Spleen (tissue), 11 donors: ENCODE results near the gene GAPVD1. TPM values are rescaled to one million over a fixed set of nuclear protein-coding genes. Genes with fewer than 3 reads are reported as not detected.

Source experiments
- DNase-seq: peaks from one replicate; pipeline ENCODE4 v3.0.0-alpha.2; 2020
- H3K27ac ChIP-seq, 8 donors: fragments of 200-600 bp; sonication (generic) in 7 of 8; 1 replicate in 4 of 8; 2 replicates in 4 of 8; pipeline versions ENCODE4 v1.5.0 to v1.8.0; 2016 to 2021; ENCODE audit warnings: inconsistent platforms in 4 of 8, mild to moderate bottlenecking in 4 of 8, moderate library complexity in 1 of 8
- H3K27me3 ChIP-seq, 7 donors: fragments of 200-600 bp; sonication (generic) in 6 of 7; replicated peaks in 1 of 7; 1 replicate in 4 of 7; 2 replicates in 3 of 7; pipeline versions ENCODE4 v1.5.0 to v1.8.0; 2016 to 2021; ENCODE audit warnings: inconsistent platforms in 3 of 7, mild to moderate bottlenecking in 1 of 7
- H3K36me3 ChIP-seq, 6 donors: fragments of 200-600 bp; sonication (generic) in 5 of 6; 1 replicate in 4 of 6; 2 replicates in 2 of 6; pipeline versions ENCODE4 v1.5.0 to v1.8.0; 2016 to 2021; ENCODE audit warnings: inconsistent platforms in 2 of 6
- H3K4me1 ChIP-seq, 6 donors: fragments of 200-600 bp; sonication (generic) in 5 of 6; 1 replicate in 3 of 6; 2 replicates in 3 of 6; pipeline versions ENCODE4 v1.5.0 to v1.8.0; 2016 to 2021; ENCODE audit warnings: inconsistent platforms in 3 of 6
- H3K4me3 ChIP-seq, 8 donors: fragments of 200-600 bp; sonication (generic) in 7 of 8; 1 replicate in 4 of 8; 2 replicates in 4 of 8; pipeline versions ENCODE4 v1.5.0 to v1.8.0; 2016 to 2021; ENCODE audit warnings: inconsistent platforms in 4 of 8, mild to moderate bottlenecking in 4 of 8, moderate library complexity in 2 of 8
- H3K9me3 ChIP-seq, 8 donors: fragments of 200-600 bp; sonication (generic) in 7 of 8; 1 replicate in 4 of 8; 2 replicates in 4 of 8; pipeline versions ENCODE4 v1.5.0 to v1.8.0; 2016 to 2021; ENCODE audit warnings: inconsistent platforms in 4 of 8
- POLR2A ChIP-seq, 3 donors: fragments of 450-650 bp; IDR thresholded peaks; one replicate each; pipeline ENCODE4 v1.5.1; 2017; ENCODE audit warnings: antibody characterized with exemption in 3 of 3, mild to moderate bottlenecking in 1 of 3
- POLR2AphosphoS5 ChIP-seq, 3 donors: sonication (generic); formaldehyde crosslinking; IDR thresholded peaks; one replicate each; pipeline ENCODE4 v1.5.1; 2017; ENCODE audit warnings: antibody characterized with exemption in 3 of 3
- WGBS, 5 donors: extraction: QIAGEN DNeasy Blood & Tissue Kit in 3 of 5; methylation state at CpG; one replicate each; pipeline versions ENCODE4 v1.1.5 to v1.1.7; 2013 to 2018; 5-methylcytosine and 5-hydroxymethylcytosine counted together
- intact Hi-C: fragments of 100-400 bp; cut with DNase I; formaldehyde crosslinking; loops from one replicate; pipeline ENCODE4 v1.15.0; 2023; ENCODE audit warnings: low total_unique reads
- polyA plus RNA-seq, 3 donors: library from polyadenylated mRNA; stranded (reverse); fragments of 200-250 nt; gene quantifications; one replicate each; pipeline ENCODE4 v1.2.1, GENCODE V29; 2013
- total RNA-seq, 7 donors: library from RNA; depleted of rRNA in 3 of 7; stranded (reverse); fragments of >200 nt in 3 of 7; fragmentation: NEBNext Ultra II Directional in 4 of 7; extraction: Animal tissue kit (Norgen Biotek cat#: 25700) in 4 of 7; gene quantifications; one replicate each; pipeline versions ENCODE4 v1.1.0 to v1.2.1, GENCODE V29; 2016 to 2021
- TF ChIP-seq, protein P1 (sequence below), 11 experiments: fragments of 200-600 bp in 7 of 11; fragments of 450-650 bp in 4 of 11; sonication (generic) in 4 of 11; IDR thresholded peaks in 8 of 11; conservative IDR thresholded peaks in 3 of 11; 1 replicate in 7 of 11; 2 replicates in 4 of 11; pipeline versions ENCODE4 v1.4.0 to v1.8.0; 2016 to 2021; ENCODE audit warnings: antibody characterized with exemption in 11 of 11, inconsistent platforms in 4 of 11, mild to moderate bottlenecking in 1 of 11
- donor health status: healthy with polysubstance abuse.
- donor health status: DM: no; HTN: no; CAD: no; lungs with moderate emphysema.
- donor health status: DM: no; HTN: no; CAD: no.
- donor health status: Bipolar disorder and iron deficiency.
- donor health status: healthy.
- donor health status: DM: no; HTN: no; CAD: no.
- donor health status: DM: yes; HTN: yes; CAD: no.

Gene GAPVD1
- total and polyA plus RNA-seq, 10 donors: 4.9 to 79.3 (median 61.9) TPM

DNA sequence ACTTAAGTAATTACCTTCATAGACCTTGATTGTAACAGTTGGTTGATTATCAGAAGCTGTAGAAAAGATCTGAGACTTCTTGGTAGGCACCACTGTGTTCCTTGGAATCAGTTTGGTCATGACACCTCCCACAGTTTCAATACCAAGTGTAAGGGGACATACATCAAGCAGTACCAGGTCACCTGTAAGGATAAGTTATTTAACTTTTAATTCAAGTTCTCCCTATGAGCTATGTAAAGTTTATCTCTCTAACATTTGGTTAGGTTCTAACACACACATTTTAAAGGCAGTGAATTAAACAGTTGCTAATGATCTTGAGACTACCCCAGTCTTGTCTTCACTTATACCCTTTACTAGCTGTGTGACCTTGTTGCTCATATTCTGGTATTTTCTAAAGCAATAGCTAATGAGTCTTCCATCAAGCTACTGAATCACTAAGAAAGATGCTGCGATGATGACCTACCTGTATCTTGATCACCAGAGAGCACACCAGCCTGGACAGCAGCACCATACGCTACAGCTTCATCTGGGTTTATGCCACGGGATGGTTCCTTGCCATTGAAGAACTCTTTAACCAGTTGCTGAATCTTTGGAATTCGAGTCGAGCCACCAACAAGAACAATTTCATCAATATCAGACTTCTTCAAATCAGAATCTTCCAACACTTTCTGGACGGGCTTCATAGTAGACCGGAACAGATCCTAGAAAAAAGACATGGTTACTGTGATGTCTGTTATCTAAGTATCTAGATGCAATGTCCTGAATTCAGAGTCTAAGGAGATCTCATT, 23.3 kb upstream of the GAPVD1 start:
- Histone ChIP-seq H3K9me3 (no peaks in the 10 kb centered on the region), H3K27ac (peak overlapping the region in 1 of 8 donors; percentile 25), H3K4me3 (peak overlapping the region; percentile 8 to 87 (median 80)), H3K4me1 (peaks cover 60 to 78% (median 69%) of the 10 kb centered on the region in 6 donors), H3K27me3 (no peaks in the 10 kb centered on the region), H3K36me3 (peaks cover 0 to 68% (median 56%) of the 10 kb centered on the region in 6 donors)
- intact Hi-C loops: no loop called here
- 64 to 86% (median 79%) methylated on average over 7 of the region's 7 CpGs for WGBS, 5 donors
- TF ChIP-seq POLR2AphosphoS5 (IDR thresholded peaks at IDR 0.05) (no peak), POLR2A (IDR thresholded peaks at IDR 0.05) (no peak)
- TF ChIP-seq, protein P1, sequence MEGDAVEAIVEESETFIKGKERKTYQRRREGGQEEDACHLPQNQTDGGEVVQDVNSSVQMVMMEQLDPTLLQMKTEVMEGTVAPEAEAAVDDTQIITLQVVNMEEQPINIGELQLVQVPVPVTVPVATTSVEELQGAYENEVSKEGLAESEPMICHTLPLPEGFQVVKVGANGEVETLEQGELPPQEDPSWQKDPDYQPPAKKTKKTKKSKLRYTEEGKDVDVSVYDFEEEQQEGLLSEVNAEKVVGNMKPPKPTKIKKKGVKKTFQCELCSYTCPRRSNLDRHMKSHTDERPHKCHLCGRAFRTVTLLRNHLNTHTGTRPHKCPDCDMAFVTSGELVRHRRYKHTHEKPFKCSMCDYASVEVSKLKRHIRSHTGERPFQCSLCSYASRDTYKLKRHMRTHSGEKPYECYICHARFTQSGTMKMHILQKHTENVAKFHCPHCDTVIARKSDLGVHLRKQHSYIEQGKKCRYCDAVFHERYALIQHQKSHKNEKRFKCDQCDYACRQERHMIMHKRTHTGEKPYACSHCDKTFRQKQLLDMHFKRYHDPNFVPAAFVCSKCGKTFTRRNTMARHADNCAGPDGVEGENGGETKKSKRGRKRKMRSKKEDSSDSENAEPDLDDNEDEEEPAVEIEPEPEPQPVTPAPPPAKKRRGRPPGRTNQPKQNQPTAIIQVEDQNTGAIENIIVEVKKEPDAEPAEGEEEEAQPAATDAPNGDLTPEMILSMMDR (IDR thresholded peaks at IDR 0.05 in 8 of 11, conservative IDR thresholded peaks at IDR 0.05 in 3 of 11): no peak
- no peak for DNase-seq

GRCh38 chr9:125238915-125239446, 22.6 kb upstream of the GAPVD1 start:
- 63 to 83% (median 75%) methylated on average over 14 of the region's 14 CpGs for WGBS, 5 donors
- no peak for DNase-seq
- TF ChIP-seq POLR2AphosphoS5 (IDR thresholded peaks at IDR 0.05) (no peak), POLR2A (IDR thresholded peaks at IDR 0.05) (no peak)
- TF ChIP-seq, protein P1 (IDR thresholded peaks at IDR 0.05 in 8 of 11, conservative IDR thresholded peaks at IDR 0.05 in 3 of 11): no peak
- Histone ChIP-seq H3K9me3 (no peaks in the 10 kb centered on the region), H3K27ac (peak overlapping the region in 2 of 8 donors; percentile 2 to 98), H3K4me1 (peaks cover 60 to 78% (median 71%) of the 10 kb centered on the region in 6 donors), H3K4me3 (peak overlapping the region in 7 of 8 donors; percentile 64 to 87 (median 83)), H3K36me3 (peaks cover 0 to 62% (median 54%) of the 10 kb centered on the region in 6 donors), H3K27me3 (no peaks in the 10 kb centered on the region)
- intact Hi-C loops: no loop called here

- intact Hi-C loops: no loop called here
- H3K27ac ChIP-seq: peak overlapping the region in 7 of 8 donors; percentile 75 to 98 (median 95)
- peaks cover 0 to 52% (median 49%) of the 10 kb centered on the region in 6 donors for H3K36me3 ChIP-seq
- DNase-seq: no peak
- peaks cover 57 to 75% (median 68%) of the 10 kb centered on the region in 6 donors for H3K4me1 ChIP-seq
- H3K4me3 ChIP-seq: peak overlapping the region; percentile 53 to 87 (median 82)
- 11 to 25% (median 15%) methylated on average over 8 of the region's 8 CpGs for WGBS, 5 donors
- TF ChIP-seq POLR2AphosphoS5 (IDR thresholded peaks at IDR 0.05): no peak
- no peak for TF ChIP-seq POLR2A (IDR thresholded peaks at IDR 0.05)
- TF ChIP-seq, protein P1 (IDR thresholded peaks at IDR 0.05 in 8 of 11, conservative IDR thresholded peaks at IDR 0.05 in 3 of 11): no peak
- no peaks in the 10 kb centered on the region for H3K27me3 ChIP-seq
- H3K9me3 ChIP-seq: no peaks in the 10 kb centered on the region
Observed at GRCh38 chr9:125239631-125240597, 21.7 kb upstream of the GAPVD1 start.
